HCT116 (cell line): Measurements from ENCODE around the gene GTF2H1. TPM values are rescaled to one million over a fixed set of nuclear protein-coding genes. Genes with fewer than 3 reads are reported as not detected.

Experiments
- ATAC-seq: fragments of 200-7000 bp; cut with Tn5 transposase; 2 replicates; pipeline ENCODE4 v1.9.1; 2020; ENCODE audit warnings: mild to moderate bottlenecking, moderate library complexity
- Bru-seq: library from RNA; stranded (reverse); fragments of 400-500 nt; gene quantifications from one replicate; lab custom pipeline; 2021; lab: Mats Ljungman, UMichigan
- BruChase-seq, 2 experiments: library from RNA; stranded (reverse); fragments of 400-500 nt; gene quantifications; one replicate each; lab custom pipeline; 2021; lab: Mats Ljungman, UMichigan
- BruUV-seq: library from RNA; stranded (reverse); fragments of 400-500 nt; replicated peaks from 2 replicates; lab custom pipeline; 2021; lab: Mats Ljungman, UMichigan
- CTCF ChIA-PET: fragments of 300-600 bp; sonication (Branson Sonifier 250); formaldehyde crosslinking; loops from one replicate; lab custom pipeline; 2021; ENCODE audit warnings: antibody characterized with exemption; lab: Charles Lee
- POLR2A ChIA-PET: fragments of 300-600, 350-600 bp; sonication (Branson Sonifier 250); formaldehyde crosslinking; loops from one replicate; lab custom pipeline; 2021; ENCODE audit warnings: antibody characterized with exemption; lab: Charles Lee
- RAD21 ChIA-PET, 2 experiments: fragments of 300-600 bp; sonication (Branson Sonifier 250); formaldehyde crosslinking; loops; one replicate each; lab custom pipeline; 2023; ENCODE audit warnings: low total read pairs in 2 of 2; ENCODE audit not compliant: uncharacterized antibody in 2 of 2, unreplicated experiment in 2 of 2, low non-redundant PET in 1 of 2; lab: Charles Lee
- DNase-seq: peaks from one replicate; pipeline ENCODE4 v3.0.0-alpha.2; 2010; ENCODE audit warnings: low read depth, low spot score
- H2AFZ ChIP-seq: fragments of 200-600 bp; shearing (Covaris generic), sonication (generic); 2 replicates; pipeline ENCODE4 v1.6.1; 2017; ENCODE audit warnings: low read depth, mixed run types, mixed read lengths, antibody characterized with exemption, low read length; ENCODE audit not compliant: poor library complexity, severe bottlenecking
- H3K27ac ChIP-seq: 2 replicates; pipeline ENCODE4 v1.5.1; 2012; ENCODE audit warnings: low read depth, low read length
- H3K27me3 ChIP-seq: fragments of 200-600 bp; sonication (generic); 2 replicates; pipeline ENCODE4 v1.6.1; 2016; ENCODE audit warnings: mixed run types, low read length, mixed read lengths; ENCODE audit not compliant: insufficient read depth
- H3K36me3 ChIP-seq, 2 experiments: fragments of 200-500 bp in 1 of 2; fragments of 200-600 bp in 1 of 2; sonication (Bioruptor generic) in 1 of 2; sonication (generic) in 1 of 2; 2 replicates each; pipeline versions ENCODE4 v1.5.1 to v1.6.1; 2014 to 2016; ENCODE audit warnings: low read length in 2 of 2, inconsistent platforms in 1 of 2, mixed read lengths in 1 of 2, mixed run types in 1 of 2; ENCODE audit not compliant: insufficient read depth in 2 of 2, control insufficient read depth in 1 of 2
- H3K4me1 ChIP-seq, 2 experiments: fragments of 200-600 bp in 1 of 2; sonication (generic) in 1 of 2; 2 replicates each; pipeline versions ENCODE4 v1.5.1 to v1.6.1; 2012 to 2017; ENCODE audit warnings: low read length in 2 of 2, inconsistent platforms in 1 of 2, mild to moderate bottlenecking in 1 of 2, mixed read lengths in 1 of 2, mixed run types in 1 of 2, moderate library complexity in 1 of 2; ENCODE audit not compliant: insufficient read depth in 2 of 2, control insufficient read depth in 1 of 2
- H3K4me2 ChIP-seq: fragments of 200-600 bp; sonication (generic); 2 replicates; pipeline ENCODE4 v1.6.1; 2017; ENCODE audit warnings: mixed run types, low read length, mixed read lengths
- H3K4me3 ChIP-seq, 2 experiments: fragments of 200-600 bp in 1 of 2; sonication (generic) in 1 of 2; replicated peaks in 1 of 2; 2 replicates each; pipeline ENCODE4 v1.5.1; 2011 to 2016; ENCODE audit warnings: low read length in 2 of 2, control low read depth in 1 of 2, low read depth in 1 of 2, mild to moderate bottlenecking in 1 of 2, mixed read lengths in 1 of 2, mixed run types in 1 of 2
- H3K79me2 ChIP-seq: fragments of 200-600 bp; sonication (generic); 2 replicates; pipeline ENCODE4 v1.6.1; 2017; ENCODE audit warnings: mild to moderate bottlenecking, mixed run types, low read length, moderate library complexity, mixed read lengths; ENCODE audit not compliant: insufficient read depth
- H3K9ac ChIP-seq: fragments of 200-600 bp; sonication (generic); 2 replicates; pipeline ENCODE4 v1.6.1; 2016; ENCODE audit warnings: low read length, mixed read lengths
- H3K9me2 ChIP-seq: fragments of 200-600 bp; sonication (generic), shearing (Covaris generic); 2 replicates; pipeline ENCODE4 v1.6.1; 2017; ENCODE audit warnings: mixed run types, mild to moderate bottlenecking, moderate library complexity; ENCODE audit not compliant: insufficient read depth
- H3K9me3 ChIP-seq, 2 experiments: fragments of 200-500 bp in 1 of 2; fragments of 200-600 bp in 1 of 2; sonication (Bioruptor generic) in 1 of 2; sonication (generic) in 1 of 2; 2 replicates each; pipeline ENCODE4 v1.6.1; 2014 to 2017; ENCODE audit warnings: low read length in 2 of 2, mixed read lengths in 2 of 2, inconsistent platforms in 1 of 2, low read depth in 1 of 2, mild to moderate bottlenecking in 1 of 2, mixed run types in 1 of 2, moderate library complexity in 1 of 2; ENCODE audit not compliant: control insufficient read depth in 1 of 2, insufficient read depth in 1 of 2
- H4K20me1 ChIP-seq: fragments of 200-600 bp; sonication (generic), shearing (Covaris generic); 2 replicates; pipeline ENCODE4 v1.6.1; 2017; ENCODE audit warnings: mixed run types, mild to moderate bottlenecking, moderate library complexity; ENCODE audit not compliant: insufficient read depth
- CEBPB ChIP-seq: IDR thresholded peaks from 2 replicates; pipeline ENCODE4 v1.6.1; 2012; ENCODE audit warnings: low read depth
- EGR1 ChIP-seq: IDR thresholded peaks from 2 replicates; pipeline ENCODE4 v1.6.1; 2012; ENCODE audit warnings: low read depth
- ELF1 ChIP-seq: IDR thresholded peaks from 2 replicates; pipeline ENCODE4 v1.6.1; 2012; ENCODE audit warnings: low read depth, borderline replicate concordance
- EZH2 ChIP-seq: fragments of 200-600 bp; sonication (generic); IDR thresholded peaks from 2 replicates; pipeline ENCODE4 v1.6.1; 2017; ENCODE audit warnings: antibody characterized with exemption, mixed run types
- EZH2phosphoT487 ChIP-seq: fragments of 200-600 bp; IDR thresholded peaks from 2 replicates; pipeline ENCODE4 v1.6.1; 2018; ENCODE audit warnings: antibody characterized with exemption, borderline replicate concordance
- FOSL1 ChIP-seq: IDR thresholded peaks from 2 replicates; pipeline ENCODE4 v1.6.1; 2012; ENCODE audit warnings: low read depth
- JUND ChIP-seq: IDR thresholded peaks from 2 replicates; pipeline ENCODE4 v1.6.1; 2012
- POLR2AphosphoS5 ChIP-seq: IDR thresholded peaks from 2 replicates; pipeline ENCODE4 v1.6.1; 2011; ENCODE audit warnings: mild to moderate bottlenecking, low read depth, low read length, moderate library complexity
- RAD21 ChIP-seq: IDR thresholded peaks from 2 replicates; pipeline ENCODE4 v1.6.1; 2012; ENCODE audit warnings: low read depth, mild to moderate bottlenecking
- SP1 ChIP-seq: IDR thresholded peaks from 2 replicates; pipeline ENCODE4 v1.6.1; 2012; ENCODE audit warnings: low read depth
- SRF ChIP-seq: IDR thresholded peaks from 2 replicates; pipeline ENCODE4 v1.6.1; 2012; ENCODE audit warnings: low read depth
- TCF7L2 ChIP-seq: IDR thresholded peaks from 2 replicates; pipeline ENCODE4 v1.7.0; 2011; ENCODE audit warnings: borderline replicate concordance, inconsistent platforms; ENCODE audit not compliant: insufficient read depth, insufficient read length; ENCODE audit errors: extremely low read depth
- YY1 ChIP-seq: IDR thresholded peaks from 2 replicates; pipeline ENCODE4 v1.6.1; 2011; ENCODE audit warnings: low read length, low read depth, moderate library complexity, mild to moderate bottlenecking; ENCODE audit not compliant: insufficient replicate concordance; ENCODE audit errors: extremely low read depth
- ZFX ChIP-seq: fragments of 450-650 bp; IDR thresholded peaks from 2 replicates; pipeline ENCODE4 v1.6.1; 2017
- ZNF274 ChIP-seq: fragments of 200-500 bp; sonication (Bioruptor generic); IDR thresholded peaks from 2 replicates; pipeline ENCODE4 v1.6.1; 2014; ENCODE audit warnings: mild to moderate bottlenecking, low read depth, low read length, inconsistent platforms
- intact Hi-C: fragments of 100-400 bp; cut with micrococcal nuclease; formaldehyde crosslinking; loops from 2 replicates; pipeline ENCODE4 v1.10.0; 2022
- long read RNA-seq: library from polyadenylated mRNA; unstranded; transcript quantifications from one replicate; pipeline ENCODE4 v2.0.0, GENCODE V29; 2021; ENCODE audit not compliant: unreplicated experiment
- polyA plus RNA-seq: library from polyadenylated mRNA; unstranded; fragments of >200 nt; gene quantifications from 2 replicates; pipeline ENCODE4 v1.2.1, GENCODE V29; 2012; ENCODE audit warnings: missing spikeins
- total RNA-seq: library from RNA; stranded (reverse); gene quantifications from one replicate; pipeline ENCODE4 v1.2.1, GENCODE V29; 2021; ENCODE audit not compliant: unreplicated experiment
- TF ChIP-seq, protein P1 (sequence below): IDR thresholded peaks from 2 replicates; pipeline ENCODE4 v1.6.1; 2012
- TF ChIP-seq, protein P2 (sequence below): IDR thresholded peaks from 2 replicates; pipeline ENCODE4 v1.6.1; 2011; ENCODE audit warnings: mild to moderate bottlenecking, low read length, moderate library complexity; ENCODE audit not compliant: insufficient replicate concordance; ENCODE audit errors: extremely low read depth
- TF ChIP-seq, protein P3 (sequence below): IDR thresholded peaks from 2 replicates; pipeline ENCODE4 v1.6.1; 2012; ENCODE audit warnings: low read depth

The GTF2H1 gene
- total RNA-seq (37.3 TPM), Bru-seq, nascent RNA (percentile 80 among the genes with signal in this experiment), BruChase-seq, experiment 1, labeled RNA remaining after a 6-hour chase (percentile 77 among the genes with signal in this experiment), BruChase-seq, experiment 2, labeled RNA remaining after a 2-hour chase (percentile 73 among the genes with signal in this experiment)
- polyA plus RNA-seq = 17.1 and 19.7 TPM in 2 replicates
- long read RNA-seq, transcript GTF2H1-203 (16 exons, 2,707 nt) = minor isoform, 5 of 57 reads
- long read RNA-seq, transcript GTF2H1-201 (15 exons, 2,982 nt) = major isoform, 40 of 57 reads
- long read RNA-seq, partial matches to known transcripts = 4 of 57 reads
- long read RNA-seq, other reads (novel, unspliced or antisense) = 7 of 57 reads

DNA sequence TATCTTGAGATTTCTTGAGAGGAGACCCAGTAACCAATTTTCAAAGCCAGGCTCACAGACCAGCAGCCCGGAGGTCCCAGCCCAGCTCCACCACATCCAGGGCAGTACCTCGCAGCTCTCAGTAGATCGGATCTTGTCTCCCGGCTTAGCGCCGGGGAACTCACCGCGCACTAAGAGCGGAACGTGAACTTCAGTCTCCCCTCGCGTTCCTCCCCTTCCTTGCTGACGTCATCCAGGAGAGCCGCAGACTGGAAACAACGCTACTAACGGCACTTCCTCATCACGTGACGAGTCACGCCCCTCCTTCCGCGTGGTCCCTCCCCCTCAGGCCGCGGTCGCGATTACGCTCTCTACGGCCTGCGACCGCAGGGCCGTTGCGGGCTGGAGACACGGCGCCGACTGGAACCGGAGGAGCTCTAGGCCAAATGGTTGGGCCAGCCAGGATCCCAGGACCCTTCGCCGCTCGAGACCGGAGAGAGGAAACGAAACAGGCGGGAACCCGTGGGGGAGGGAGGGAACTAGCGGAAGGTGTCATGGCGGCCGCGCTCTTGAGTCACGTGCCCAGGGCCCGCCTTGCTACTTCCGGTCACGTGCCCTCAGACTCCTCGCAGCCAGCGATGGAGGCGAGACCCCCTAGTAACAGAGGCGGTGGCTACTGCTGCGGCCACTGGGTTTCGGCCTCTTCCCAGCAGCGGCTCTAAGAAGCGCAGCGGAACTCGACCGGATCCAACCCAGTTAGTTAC is at the start of gene GTF2H1, which contains the start of gene HPS5:
TSS of gene GTF2H1 (plus strand) at position 599 of the 743 bp plus-strand sequence. CDS start 10,508 bp downstream, outside the sequence.
TSS of gene HPS5 (minus strand) at position 172 of the 743 bp plus-strand sequence. CDS start 4,282 bp downstream, outside the sequence.
- intact Hi-C loops = loop anchor here (2.0 to 10.0 kb wide), 2 partner anchors 73 to 203 kb away; partner anchors contain the start of genes LDHA and TSG101
- peaks cover 91% of the 10 kb centered on the region for H3K79me2 ChIP-seq
- POLR2A ChIA-PET = interaction anchor here (1.0 to 3.8 kb wide), 6 partner anchors 10 to 74 kb away, joined by 3 to 12 read pairs (median 4); partner anchors contain the start of gene LDHA
- H3K4me1 ChIP-seq = peaks cover 9 to 21% of the 10 kb centered on the region in 2 experiments; a peak in 3 of 4 replicates
- H3K9me2 ChIP-seq = no peaks in the 10 kb centered on the region
- RAD21 ChIA-PET = no interaction called here
- H3K36me3 ChIP-seq = peaks cover 6 to 7% of the 10 kb centered on the region in 2 experiments; a peak in 1 of 4 replicates
- ATAC-seq (peak; percentile 92), DNase-seq (peak; percentile 98)
- peak within 1 kb of the TSS; percentile 86 for H3K4me2 ChIP-seq
- peak within 1 kb of the TSS; percentile 69 for H3K27ac ChIP-seq
- H2AFZ ChIP-seq = no peak within 1 kb of the TSS
- H3K4me3 ChIP-seq = peak within 1 kb of the TSS; percentile 60 to 82
- no peaks in the 10 kb centered on the region for H3K9me3 ChIP-seq
- BruUV-seq = no TSS peak
- H3K27me3 ChIP-seq = no peaks in the 10 kb centered on the region
- CTCF ChIA-PET = no interaction called here
- peak within 1 kb of the TSS; percentile 85 for H3K9ac ChIP-seq
- H4K20me1 ChIP-seq = no peaks in the 10 kb centered on the region
- peak; percentile 14 for TF ChIP-seq TCF7L2
- TF ChIP-seq, protein P1, sequence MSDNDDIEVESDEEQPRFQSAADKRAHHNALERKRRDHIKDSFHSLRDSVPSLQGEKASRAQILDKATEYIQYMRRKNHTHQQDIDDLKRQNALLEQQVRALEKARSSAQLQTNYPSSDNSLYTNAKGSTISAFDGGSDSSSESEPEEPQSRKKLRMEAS = peak; percentile 98
- TF ChIP-seq, protein P2, sequence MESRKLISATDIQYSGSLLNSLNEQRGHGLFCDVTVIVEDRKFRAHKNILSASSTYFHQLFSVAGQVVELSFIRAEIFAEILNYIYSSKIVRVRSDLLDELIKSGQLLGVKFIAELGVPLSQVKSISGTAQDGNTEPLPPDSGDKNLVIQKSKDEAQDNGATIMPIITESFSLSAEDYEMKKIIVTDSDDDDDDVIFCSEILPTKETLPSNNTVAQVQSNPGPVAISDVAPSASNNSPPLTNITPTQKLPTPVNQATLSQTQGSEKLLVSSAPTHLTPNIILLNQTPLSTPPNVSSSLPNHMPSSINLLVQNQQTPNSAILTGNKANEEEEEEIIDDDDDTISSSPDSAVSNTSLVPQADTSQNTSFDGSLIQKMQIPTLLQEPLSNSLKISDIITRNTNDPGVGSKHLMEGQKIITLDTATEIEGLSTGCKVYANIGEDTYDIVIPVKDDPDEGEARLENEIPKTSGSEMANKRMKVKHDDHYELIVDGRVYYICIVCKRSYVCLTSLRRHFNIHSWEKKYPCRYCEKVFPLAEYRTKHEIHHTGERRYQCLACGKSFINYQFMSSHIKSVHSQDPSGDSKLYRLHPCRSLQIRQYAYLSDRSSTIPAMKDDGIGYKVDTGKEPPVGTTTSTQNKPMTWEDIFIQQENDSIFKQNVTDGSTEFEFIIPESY = peak; percentile 70
- TF ChIP-seq YY1 = peak; percentile 91
- TF ChIP-seq EZH2 = no peak
- no peak for TF ChIP-seq FOSL1
- no peak for TF ChIP-seq EZH2phosphoT487
- peak; percentile 89 for TF ChIP-seq SRF
- peak; percentile 47 for TF ChIP-seq JUND
- TF ChIP-seq CEBPB = no peak
- TF ChIP-seq RAD21 = peak; percentile 23; the same call in 1 of the 2 replicates
- TF ChIP-seq ZFX = peak; percentile 67
- TF ChIP-seq POLR2AphosphoS5 = peak; percentile 98
- TF ChIP-seq, protein P3, sequence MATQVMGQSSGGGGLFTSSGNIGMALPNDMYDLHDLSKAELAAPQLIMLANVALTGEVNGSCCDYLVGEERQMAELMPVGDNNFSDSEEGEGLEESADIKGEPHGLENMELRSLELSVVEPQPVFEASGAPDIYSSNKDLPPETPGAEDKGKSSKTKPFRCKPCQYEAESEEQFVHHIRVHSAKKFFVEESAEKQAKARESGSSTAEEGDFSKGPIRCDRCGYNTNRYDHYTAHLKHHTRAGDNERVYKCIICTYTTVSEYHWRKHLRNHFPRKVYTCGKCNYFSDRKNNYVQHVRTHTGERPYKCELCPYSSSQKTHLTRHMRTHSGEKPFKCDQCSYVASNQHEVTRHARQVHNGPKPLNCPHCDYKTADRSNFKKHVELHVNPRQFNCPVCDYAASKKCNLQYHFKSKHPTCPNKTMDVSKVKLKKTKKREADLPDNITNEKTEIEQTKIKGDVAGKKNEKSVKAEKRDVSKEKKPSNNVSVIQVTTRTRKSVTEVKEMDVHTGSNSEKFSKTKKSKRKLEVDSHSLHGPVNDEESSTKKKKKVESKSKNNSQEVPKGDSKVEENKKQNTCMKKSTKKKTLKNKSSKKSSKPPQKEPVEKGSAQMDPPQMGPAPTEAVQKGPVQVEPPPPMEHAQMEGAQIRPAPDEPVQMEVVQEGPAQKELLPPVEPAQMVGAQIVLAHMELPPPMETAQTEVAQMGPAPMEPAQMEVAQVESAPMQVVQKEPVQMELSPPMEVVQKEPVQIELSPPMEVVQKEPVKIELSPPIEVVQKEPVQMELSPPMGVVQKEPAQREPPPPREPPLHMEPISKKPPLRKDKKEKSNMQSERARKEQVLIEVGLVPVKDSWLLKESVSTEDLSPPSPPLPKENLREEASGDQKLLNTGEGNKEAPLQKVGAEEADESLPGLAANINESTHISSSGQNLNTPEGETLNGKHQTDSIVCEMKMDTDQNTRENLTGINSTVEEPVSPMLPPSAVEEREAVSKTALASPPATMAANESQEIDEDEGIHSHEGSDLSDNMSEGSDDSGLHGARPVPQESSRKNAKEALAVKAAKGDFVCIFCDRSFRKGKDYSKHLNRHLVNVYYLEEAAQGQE = no peak
- TF ChIP-seq ELF1 = peak; percentile 97
- TF ChIP-seq SP1 = peak; percentile 92
- TF ChIP-seq EGR1 = no peak; the same call in 1 of the 2 replicates
- TF ChIP-seq ZNF274 = no peak
